IgD-negative memory B cell (primary cell): ENCODE data around the gene HAS3. TPM values are rescaled to one million over a fixed set of nuclear protein-coding genes. Genes with fewer than 3 reads are reported as not detected.

ENCODE experiments used
- H3K27ac Mint-ChIP-seq, 3 donors: one replicate each; pipeline ENCODE4 v1.8.0; 2020 to 2022; ENCODE audit warnings: mild to moderate bottlenecking in 3 of 3, mixed read lengths in 3 of 3, moderate library complexity in 1 of 3
- H3K27me3 Mint-ChIP-seq: one replicate; pipeline ENCODE4 v1.8.0; 2021; ENCODE audit warnings: mixed read lengths
- H3K36me3 Mint-ChIP-seq: one replicate; pipeline ENCODE4 v1.8.0; 2020; ENCODE audit warnings: mild to moderate bottlenecking, mixed read lengths
- H3K4me1 Mint-ChIP-seq, 3 donors: one replicate each; pipeline ENCODE4 v1.8.0; 2020 to 2022; ENCODE audit warnings: mixed read lengths in 3 of 3, mild to moderate bottlenecking in 1 of 3
- H3K4me3 Mint-ChIP-seq, 4 donors: one replicate each; pipeline ENCODE4 v1.8.0; 2020 to 2022; ENCODE audit warnings: mild to moderate bottlenecking in 4 of 4, mixed read lengths in 4 of 4, moderate library complexity in 3 of 4
- H3K9me3 Mint-ChIP-seq, 3 donors: one replicate each; pipeline ENCODE4 v1.8.0; 2020 to 2021; ENCODE audit warnings: mixed read lengths in 3 of 3, mild to moderate bottlenecking in 1 of 3
- polyA plus RNA-seq: library from polyadenylated mRNA; unstranded; fragments of 300-500 nt; fragmentation: Illumina TruSeq; gene quantifications from one replicate; pipeline ENCODE4 v1.2.3, GENCODE V29; 2021

The HAS3 gene
- polyA plus RNA-seq, 1 donor from 2014 or later, result 0.09 TPM

GRCh38 chr16:69083306-69083941, 22.0 kb upstream of the HAS3 start:
- Mint-ChIP-seq H3K4me1 (no peaks in the 10 kb centered on the region), H3K4me3 (no peak overlapping the region), H3K9me3 (no peaks in the 10 kb centered on the region), H3K27ac (no peak overlapping the region), H3K27me3 (no peaks in the 10 kb centered on the region), H3K36me3 (peaks cover 12% of the 10 kb centered on the region)

- H3K9me3 Mint-ChIP-seq, result no peaks in the 10 kb centered on the region
- no peak overlapping the region for H3K27ac Mint-ChIP-seq
- peaks cover 0 to 1% (median 0%) of the 10 kb centered on the region in 3 donors for H3K4me1 Mint-ChIP-seq
- H3K4me3 Mint-ChIP-seq, result no peak overlapping the region
- no peaks in the 10 kb centered on the region for H3K27me3 Mint-ChIP-seq
- H3K36me3 Mint-ChIP-seq, result peaks cover 12% of the 10 kb centered on the region
Observed at GRCh38 chr16:69084289-69084688, 21.2 kb upstream of the HAS3 start.

- peaks cover 12% of the 10 kb centered on the region for H3K36me3 Mint-ChIP-seq
- peaks cover 0 to 1% (median 0%) of the 10 kb centered on the region in 3 donors for H3K4me1 Mint-ChIP-seq
- H3K27ac Mint-ChIP-seq, result no peak overlapping the region
- no peaks in the 10 kb centered on the region for H3K27me3 Mint-ChIP-seq
- no peaks in the 10 kb centered on the region for H3K9me3 Mint-ChIP-seq
- no peak overlapping the region for H3K4me3 Mint-ChIP-seq
Observed at GRCh38 chr16:69085032-69085695, 20.3 kb upstream of the HAS3 start.

- Mint-ChIP-seq H3K4me3 (no peak overlapping the region), H3K27me3 (no peaks in the 10 kb centered on the region), H3K27ac (no peak overlapping the region), H3K36me3 (peaks cover 12% of the 10 kb centered on the region), H3K9me3 (no peaks in the 10 kb centered on the region), H3K4me1 (peaks cover 0 to 1% (median 0%) of the 10 kb centered on the region in 3 donors)
Observed at GRCh38 chr16:69087161-69087581, 18.3 kb upstream of the HAS3 start.

- H3K9me3 Mint-ChIP-seq, result no peaks in the 10 kb centered on the region
- H3K4me3 Mint-ChIP-seq, result peak overlapping the region in 1 of 4 donors; percentile 47
- H3K27me3 Mint-ChIP-seq, result no peaks in the 10 kb centered on the region
- no peak overlapping the region for H3K27ac Mint-ChIP-seq
- H3K36me3 Mint-ChIP-seq, result peaks cover 9% of the 10 kb centered on the region
- peaks cover 0 to 1% (median 0%) of the 10 kb centered on the region in 3 donors for H3K4me1 Mint-ChIP-seq
Observed at GRCh38 chr16:69088684-69089083, 16.8 kb upstream of the HAS3 start.

- Mint-ChIP-seq H3K27me3 (no peaks in the 10 kb centered on the region), H3K27ac (no peak overlapping the region), H3K36me3 (peaks cover 6% of the 10 kb centered on the region), H3K4me1 (peaks cover 0 to 1% (median under 1%) of the 10 kb centered on the region in 3 donors), H3K4me3 (no peak overlapping the region), H3K9me3 (no peaks in the 10 kb centered on the region)
Observed at GRCh38 chr16:69089091-69089910, 16.2 kb upstream of the HAS3 start.

- Mint-ChIP-seq H3K9me3 (no peaks in the 10 kb centered on the region), H3K4me1 (peaks cover 0 to 4% (median 3%) of the 10 kb centered on the region in 3 donors), H3K27ac (peak overlapping the region in 1 of 3 donors; percentile 76), H3K27me3 (no peaks in the 10 kb centered on the region), H3K36me3 (no peaks in the 10 kb centered on the region), H3K4me3 (no peak overlapping the region)
Observed at GRCh38 chr16:69093974-69094373, 11.5 kb upstream of the HAS3 start.

GRCh38 chr16:69094501-69094900, 11.0 kb upstream of the HAS3 start:
- peaks cover 0 to 4% (median 2%) of the 10 kb centered on the region in 3 donors for H3K4me1 Mint-ChIP-seq
- no peak overlapping the region for H3K4me3 Mint-ChIP-seq
- H3K27ac Mint-ChIP-seq, result peak overlapping the region in 1 of 3 donors; percentile 40
- no peaks in the 10 kb centered on the region for H3K36me3 Mint-ChIP-seq
- no peaks in the 10 kb centered on the region for H3K9me3 Mint-ChIP-seq
- no peaks in the 10 kb centered on the region for H3K27me3 Mint-ChIP-seq

- H3K27ac Mint-ChIP-seq, result no peak overlapping the region
- H3K4me3 Mint-ChIP-seq, result no peak overlapping the region
- H3K36me3 Mint-ChIP-seq, result no peaks in the 10 kb centered on the region
- peaks cover 0 to 4% (median 2%) of the 10 kb centered on the region in 3 donors for H3K4me1 Mint-ChIP-seq
- H3K9me3 Mint-ChIP-seq, result no peaks in the 10 kb centered on the region
- H3K27me3 Mint-ChIP-seq, result no peaks in the 10 kb centered on the region
Observed at GRCh38 chr16:69095193-69095592, 10.3 kb upstream of the HAS3 start.

- H3K27me3 Mint-ChIP-seq, result peaks cover 14% of the 10 kb centered on the region
- peaks cover 0 to 2% (median under 1%) of the 10 kb centered on the region in 3 donors for H3K4me1 Mint-ChIP-seq
- no peaks in the 10 kb centered on the region for H3K36me3 Mint-ChIP-seq
- H3K27ac Mint-ChIP-seq, result no peak overlapping the region
- H3K4me3 Mint-ChIP-seq, result peak overlapping the region in 1 of 4 donors; percentile 49
- H3K9me3 Mint-ChIP-seq, result no peaks in the 10 kb centered on the region
Observed at GRCh38 chr16:69100071-69100691, 5.3 kb upstream of the HAS3 start.

- peak overlapping the region in 2 of 4 donors; percentile 78 to 82 for H3K4me3 Mint-ChIP-seq
- H3K36me3 Mint-ChIP-seq, result peaks cover 11% of the 10 kb centered on the region
- H3K9me3 Mint-ChIP-seq, result no peaks in the 10 kb centered on the region
- H3K4me1 Mint-ChIP-seq, result peaks cover 0 to 13% (median 10%) of the 10 kb centered on the region in 3 donors
- H3K27me3 Mint-ChIP-seq, result peaks cover 37% of the 10 kb centered on the region
- no peak overlapping the region for H3K27ac Mint-ChIP-seq
Observed at GRCh38 chr16:69106491-69107315, 1.2 kb downstream of the HAS3 start.

- Mint-ChIP-seq H3K27ac (no peak overlapping the region), H3K9me3 (no peaks in the 10 kb centered on the region), H3K36me3 (peaks cover 11% of the 10 kb centered on the region), H3K4me3 (peak overlapping the region in 2 of 4 donors; percentile 60 to 82), H3K4me1 (peaks cover 0 to 13% (median 10%) of the 10 kb centered on the region in 3 donors), H3K27me3 (peaks cover 37% of the 10 kb centered on the region)
Observed at GRCh38 chr16:69107316-69107962, 2.0 kb downstream of the HAS3 start.

- Mint-ChIP-seq H3K4me1 (peaks cover 0 to 13% (median 10%) of the 10 kb centered on the region in 3 donors), H3K9me3 (no peaks in the 10 kb centered on the region), H3K27me3 (peaks cover 37% of the 10 kb centered on the region), H3K27ac (no peak overlapping the region), H3K4me3 (peak overlapping the region in 3 of 4 donors; percentile 11 to 61 (median 60)), H3K36me3 (peaks cover 11% of the 10 kb centered on the region)
Observed at GRCh38 chr16:69108064-69108904, 2.8 kb downstream of the HAS3 start.
